ENCODE measurements around the gene RBM20. TPM values are rescaled to one million over a fixed set of nuclear protein-coding genes. Genes with fewer than 3 reads are reported as not detected.

The RBM20 gene
- total and polyA plus RNA-seq, 2 experiments from 2014 or later, result 0.05 to 0.17 TPM

GRCh38 chr10:110863361-110863760, 219.2 kb downstream of the RBM20 start:
- Mint-ChIP-seq H3K27me3 (ENCODE audit: insufficient read depth, low read depth, poor library complexity) (peaks cover 4% of the 10 kb centered on the region), H3K36me3 (ENCODE audit: low read depth) (no peaks in the 10 kb centered on the region), H3K4me3 (no peak overlapping the region), H3K4me1 (peaks cover 17% of the 10 kb centered on the region), H3K9me3 (no peaks in the 10 kb centered on the region), H3K27ac (no peak overlapping the region)
- Histone ChIP-seq H3K79me2 (replicated peaks; ENCODE audit: insufficient read depth) (no peaks in the 10 kb centered on the region), H2AFZ (no peak overlapping the region), H3F3A (replicated peaks; ENCODE audit: low read depth) (no peaks in the 10 kb centered on the region), H3K4me2 (no peak overlapping the region), H3K9me2 (ENCODE audit: insufficient read depth) (peaks cover 2% of the 10 kb centered on the region), H3K36me3 (ENCODE audit: insufficient read depth) (no peaks in the 10 kb centered on the region), H3K27me3 (ENCODE audit: insufficient read depth) (no peaks in the 10 kb centered on the region), H3K27ac (ENCODE audit: low read depth) (no peak overlapping the region), H3K4me1 (ENCODE audit: insufficient read depth) (no peaks in the 10 kb centered on the region), H4K20me1 (replicated peaks; ENCODE audit: insufficient read depth) (no peaks in the 10 kb centered on the region), H3K4me3 (no peak overlapping the region)
- ATAC-seq, result no peak
- TF ChIP-seq NANOG (IDR thresholded peaks at IDR 0.05; ENCODE audit: borderline replicate concordance), result no peak
- TF ChIP-seq, protein P1, sequence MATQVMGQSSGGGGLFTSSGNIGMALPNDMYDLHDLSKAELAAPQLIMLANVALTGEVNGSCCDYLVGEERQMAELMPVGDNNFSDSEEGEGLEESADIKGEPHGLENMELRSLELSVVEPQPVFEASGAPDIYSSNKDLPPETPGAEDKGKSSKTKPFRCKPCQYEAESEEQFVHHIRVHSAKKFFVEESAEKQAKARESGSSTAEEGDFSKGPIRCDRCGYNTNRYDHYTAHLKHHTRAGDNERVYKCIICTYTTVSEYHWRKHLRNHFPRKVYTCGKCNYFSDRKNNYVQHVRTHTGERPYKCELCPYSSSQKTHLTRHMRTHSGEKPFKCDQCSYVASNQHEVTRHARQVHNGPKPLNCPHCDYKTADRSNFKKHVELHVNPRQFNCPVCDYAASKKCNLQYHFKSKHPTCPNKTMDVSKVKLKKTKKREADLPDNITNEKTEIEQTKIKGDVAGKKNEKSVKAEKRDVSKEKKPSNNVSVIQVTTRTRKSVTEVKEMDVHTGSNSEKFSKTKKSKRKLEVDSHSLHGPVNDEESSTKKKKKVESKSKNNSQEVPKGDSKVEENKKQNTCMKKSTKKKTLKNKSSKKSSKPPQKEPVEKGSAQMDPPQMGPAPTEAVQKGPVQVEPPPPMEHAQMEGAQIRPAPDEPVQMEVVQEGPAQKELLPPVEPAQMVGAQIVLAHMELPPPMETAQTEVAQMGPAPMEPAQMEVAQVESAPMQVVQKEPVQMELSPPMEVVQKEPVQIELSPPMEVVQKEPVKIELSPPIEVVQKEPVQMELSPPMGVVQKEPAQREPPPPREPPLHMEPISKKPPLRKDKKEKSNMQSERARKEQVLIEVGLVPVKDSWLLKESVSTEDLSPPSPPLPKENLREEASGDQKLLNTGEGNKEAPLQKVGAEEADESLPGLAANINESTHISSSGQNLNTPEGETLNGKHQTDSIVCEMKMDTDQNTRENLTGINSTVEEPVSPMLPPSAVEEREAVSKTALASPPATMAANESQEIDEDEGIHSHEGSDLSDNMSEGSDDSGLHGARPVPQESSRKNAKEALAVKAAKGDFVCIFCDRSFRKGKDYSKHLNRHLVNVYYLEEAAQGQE (IDR thresholded peaks at IDR 0.05; ENCODE audit: unreplicated experiment), result no peak
- no peak for TF ChIP-seq ZNF462 (CRISPR knock-in tag; IDR thresholded peaks at IDR 0.05)
- no peak for TF ChIP-seq STAT1 (IDR thresholded peaks at IDR 0.05; ENCODE audit: unreplicated experiment)
- no peak for DNase-seq (ENCODE audit: low spot score)

Data from GM23338 (cell line).